PFSK-1 (cell line): ENCODE results near the gene CD3E.

ENCODE experiments used
- POLR2AphosphoS5 ChIP-seq: IDR thresholded peaks from 2 replicates; pipeline ENCODE4 v1.6.1; 2012; ENCODE audit warnings: low read depth, mild to moderate bottlenecking, control low read depth, low read length, moderate library complexity
- REST ChIP-seq, 2 experiments: IDR thresholded peaks; 2 replicates each; pipeline versions ENCODE4 v1.6.1 to v1.8.0; 2011 to 2012; ENCODE audit warnings: low read depth in 2 of 2, low read length in 2 of 2, control low read depth in 1 of 2, inconsistent platforms in 1 of 2, mild to moderate bottlenecking in 1 of 2, moderate library complexity in 1 of 2; ENCODE audit not compliant: insufficient read depth in 1 of 2

- no peak for TF ChIP-seq POLR2AphosphoS5
- no peak for TF ChIP-seq REST (IDR thresholded peaks at IDR 0.05; ENCODE audit: insufficient read depth in 1 of 2, low read depth in 2 of 2, low read length in 2 of 2)
These were observed 1.2 kb downstream of the CD3E start for GRCh38 chr11:118305726-118306125.
